H9 (cell line): ENCODE measurements around the gene TGFBI. TPM values are rescaled to one million over a fixed set of nuclear protein-coding genes. Genes with fewer than 3 reads are reported as not detected.

Experiments used
- DNase-seq: peaks from one replicate; pipeline ENCODE4 v3.0.0-alpha.2; 2017
- H2AFZ ChIP-seq: one replicate; pipeline ENCODE4 v1.6.1; 2013; ENCODE audit warnings: mild to moderate bottlenecking, low read length, control low read depth, moderate library complexity
- H2AK5ac ChIP-seq: 2 replicates; pipeline ENCODE4 v1.6.1; 2013; ENCODE audit warnings: low read length, control low read depth, mixed read lengths; ENCODE audit not compliant: insufficient read length
- H2BK120ac ChIP-seq: one replicate; pipeline ENCODE4 v1.6.1; 2013; ENCODE audit warnings: low read depth, mild to moderate bottlenecking, low read length, control low read depth, inconsistent platforms; ENCODE audit not compliant: poor library complexity, severe bottlenecking
- H2BK12ac ChIP-seq: 2 replicates; pipeline ENCODE4 v1.6.1; 2013; ENCODE audit warnings: low read length, control low read depth, mixed read lengths, low read depth; ENCODE audit not compliant: insufficient read length
- H2BK15ac ChIP-seq: 2 replicates; pipeline ENCODE4 v1.6.1; 2013; ENCODE audit warnings: low read depth, low read length, control low read depth
- H2BK20ac ChIP-seq: one replicate; pipeline ENCODE4 v1.6.1; 2013; ENCODE audit warnings: low read depth, mild to moderate bottlenecking, low read length, control low read depth, inconsistent platforms; ENCODE audit not compliant: poor library complexity, severe bottlenecking
- H2BK5ac ChIP-seq: 2 replicates; pipeline ENCODE4 v1.6.1; 2013; ENCODE audit warnings: low read length, control low read depth, mixed read lengths; ENCODE audit not compliant: insufficient read length
- H3K14ac ChIP-seq: 2 replicates; pipeline ENCODE4 v1.6.1; 2013; ENCODE audit warnings: low read length, control low read depth; ENCODE audit not compliant: insufficient read depth
- H3K18ac ChIP-seq: 2 replicates; pipeline ENCODE4 v1.6.1; 2013; ENCODE audit warnings: low read depth, mild to moderate bottlenecking, mixed read lengths, low read length, control low read depth; ENCODE audit not compliant: insufficient read length
- H3K23ac ChIP-seq: 2 replicates; pipeline ENCODE4 v1.6.1; 2013; ENCODE audit warnings: low read length, control low read depth, mixed read lengths, low read depth; ENCODE audit not compliant: insufficient read length
- H3K23me2 ChIP-seq: 2 replicates; pipeline ENCODE4 v1.6.1; 2013; ENCODE audit warnings: low read depth, mild to moderate bottlenecking, mixed read lengths, low read length, control low read depth; ENCODE audit not compliant: insufficient read length, poor library complexity, severe bottlenecking
- H3K27ac ChIP-seq: 2 replicates; pipeline ENCODE4 v1.5.1; 2013; ENCODE audit warnings: low read length, control low read depth, mixed read lengths, low read depth; ENCODE audit not compliant: insufficient read length
- H3K27me3 ChIP-seq: 2 replicates; pipeline ENCODE4 v1.6.1; 2013; ENCODE audit warnings: low read length, control low read depth, inconsistent platforms; ENCODE audit not compliant: insufficient read depth
- H3K4ac ChIP-seq: 2 replicates; pipeline ENCODE4 v1.6.1; 2013; ENCODE audit warnings: low read depth, mild to moderate bottlenecking, control low read depth, inconsistent platforms, low read length, moderate library complexity
- H3K4me1 ChIP-seq: 2 replicates; pipeline ENCODE4 v1.6.1; 2013; ENCODE audit warnings: low read length, control low read depth, inconsistent platforms; ENCODE audit not compliant: insufficient read depth
- H3K4me2 ChIP-seq: 2 replicates; pipeline ENCODE4 v1.6.1; 2013; ENCODE audit warnings: low read length, control low read depth, mixed read lengths; ENCODE audit not compliant: insufficient read length, insufficient read depth
- H3K56ac ChIP-seq: 2 replicates; pipeline ENCODE4 v1.6.1; 2013; ENCODE audit warnings: low read depth, mild to moderate bottlenecking, mixed read lengths, low read length, control low read depth; ENCODE audit not compliant: insufficient read length
- H3K79me1 ChIP-seq: 2 replicates; pipeline ENCODE4 v1.6.1; 2013; ENCODE audit warnings: low read depth, mild to moderate bottlenecking, moderate library complexity, low read length, control low read depth, inconsistent platforms; ENCODE audit not compliant: insufficient read depth, poor library complexity, severe bottlenecking
- H3K79me2 ChIP-seq: 2 replicates; pipeline ENCODE4 v1.6.1; 2013; ENCODE audit warnings: low read length, control low read depth, inconsistent platforms; ENCODE audit not compliant: insufficient read depth
- H3K9ac ChIP-seq: 2 replicates; pipeline ENCODE4 v1.6.1; 2013; ENCODE audit warnings: low read length, control low read depth, mixed read lengths; ENCODE audit not compliant: insufficient read length; ENCODE audit errors: extremely low read depth
- H3K9me3 ChIP-seq: one replicate; pipeline ENCODE4 v1.6.1; 2013; ENCODE audit warnings: low read depth, low read length, inconsistent platforms; ENCODE audit not compliant: control insufficient read depth
- H3T11ph ChIP-seq: one replicate; pipeline ENCODE4 v1.6.1; 2013; ENCODE audit warnings: mild to moderate bottlenecking, low read length, control low read depth, inconsistent platforms
- H4K20me1 ChIP-seq: one replicate; pipeline ENCODE4 v1.6.1; 2013; ENCODE audit not compliant: control insufficient read depth, insufficient read length, insufficient read depth
- H4K5ac ChIP-seq: 2 replicates; pipeline ENCODE4 v1.6.1; 2013; ENCODE audit warnings: low read depth, mild to moderate bottlenecking, mixed read lengths, low read length, control low read depth; ENCODE audit not compliant: insufficient read length
- H4K8ac ChIP-seq: replicated peaks from 2 replicates; pipeline ENCODE4 v1.6.1; 2013; ENCODE audit warnings: low read length, control low read depth, mixed read lengths, low read depth; ENCODE audit not compliant: insufficient read length
- H4K91ac ChIP-seq: 2 replicates; pipeline ENCODE4 v1.6.1; 2013; ENCODE audit warnings: low read depth, mild to moderate bottlenecking, moderate library complexity, mixed read lengths, low read length, control low read depth; ENCODE audit not compliant: insufficient read length
- H3K27ac Mint-ChIP-seq, 3 experiments: 2 replicates in 2 of 3; 3 replicates in 1 of 3; pipeline ENCODE4 v1.8.0; 2020 to 2021; ENCODE audit warnings: mixed read lengths in 3 of 3, mild to moderate bottlenecking in 1 of 3, moderate library complexity in 1 of 3
- H3K27me3 Mint-ChIP-seq: 2 replicates; pipeline ENCODE4 v1.8.0; 2021; ENCODE audit warnings: low read depth, mild to moderate bottlenecking, moderate library complexity, mixed read lengths
- H3K36me3 Mint-ChIP-seq, 3 experiments: 2 replicates in 2 of 3; 3 replicates in 1 of 3; pipeline ENCODE4 v1.8.0; 2020 to 2021; ENCODE audit warnings: low read depth in 3 of 3, mixed read lengths in 3 of 3; ENCODE audit not compliant: insufficient read depth in 1 of 3
- H3K4me1 Mint-ChIP-seq, 2 experiments: 2 replicates each; pipeline ENCODE4 v1.8.0; 2020; ENCODE audit warnings: mixed read lengths in 2 of 2
- H3K4me3 Mint-ChIP-seq, 2 experiments: 2 replicates in 1 of 2; 3 replicates in 1 of 2; pipeline ENCODE4 v1.8.0; 2020 to 2021; ENCODE audit warnings: mild to moderate bottlenecking in 2 of 2, mixed read lengths in 2 of 2, moderate library complexity in 1 of 2
- H3K9me3 Mint-ChIP-seq, 2 experiments: 2 replicates in 1 of 2; 3 replicates in 1 of 2; pipeline ENCODE4 v1.8.0; 2020; ENCODE audit warnings: mild to moderate bottlenecking in 2 of 2, mixed read lengths in 2 of 2, moderate library complexity in 1 of 2
- CTCF ChIP-seq: fragments of 200-600 bp; sonication (generic); conservative IDR thresholded peaks from 3 replicates; pipeline ENCODE4 v1.8.0; 2021; ENCODE audit warnings: antibody characterized with exemption, mild to moderate bottlenecking
- WGBS: extraction: QIAGEN DNeasy Blood & Tissue Kit; methylation state at CpG from one replicate; pipeline ENCODE4 v1.1.7; 2013; ENCODE audit warnings: missing lambda C conversion rate, low lambda C conversion rate, mixed read lengths; ENCODE audit not compliant: insufficient read length; ENCODE audit errors: extremely low coverage; 5-methylcytosine and 5-hydroxymethylcytosine counted together
- total RNA-seq: library from RNA; stranded (reverse); gene quantifications from 2 replicates; pipeline ENCODE4 v1.2.1, GENCODE V29; 2021

The TGFBI gene
- total RNA-seq, 1 experiment from 2014 or later = 4.7 TPM

DNA sequence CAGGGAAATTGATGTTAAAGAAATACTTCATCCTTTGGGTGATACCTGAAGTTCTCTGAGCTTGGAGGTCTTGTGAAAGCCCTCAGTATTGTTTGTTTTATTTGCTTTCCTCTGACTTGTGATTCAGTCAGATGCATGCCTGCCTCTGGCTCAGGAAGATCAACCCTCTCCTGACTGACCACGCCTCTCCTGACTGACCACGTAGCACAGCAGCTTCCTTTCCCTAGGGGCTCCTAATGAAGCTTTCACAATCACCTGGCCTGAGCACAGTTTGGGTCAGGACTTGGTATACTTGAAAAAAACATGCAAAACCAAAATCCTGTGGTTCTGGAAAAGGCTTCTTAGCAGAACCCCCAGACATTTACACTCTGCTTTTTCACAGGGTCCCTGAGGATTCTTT lies 3.8 kb downstream of the TGFBI start:
- Histone ChIP-seq H4K20me1 (no peaks in the 10 kb centered on the region), H3K27ac (no peak overlapping the region), H3K4me1 (no peaks in the 10 kb centered on the region), H3K79me2 (no peaks in the 10 kb centered on the region), H3K56ac (no peak overlapping the region), H3K23me2 (peaks cover 3% of the 10 kb centered on the region), H4K91ac (no peak overlapping the region), H2BK120ac (no peak overlapping the region), H2BK15ac (no peak overlapping the region), H2BK20ac (no peak overlapping the region), H2BK12ac (no peak overlapping the region), H2AFZ (no peak overlapping the region), H3K79me1 (no peaks in the 10 kb centered on the region), H2AK5ac (no peak overlapping the region), H3K14ac (no peak overlapping the region), H3K9ac (no peak overlapping the region), H3K4ac (no peak overlapping the region), H4K5ac (no peak overlapping the region), H3K27me3 (peaks cover 14% of the 10 kb centered on the region; the same call in 1 of the 2 replicates), H3K9me3 (no peaks in the 10 kb centered on the region), H3K18ac (no peak overlapping the region), H3K23ac (no peak overlapping the region), H4K8ac (no peak overlapping the region), H3K4me2 (no peak overlapping the region), H3T11ph (no peak overlapping the region), H2BK5ac (no peak overlapping the region)
- Mint-ChIP-seq H3K27me3 (peaks cover 49% of the 10 kb centered on the region), H3K9me3 (no peaks in the 10 kb centered on the region; a peak in 1 of 5 replicates), H3K36me3 (no peaks in the 10 kb centered on the region), H3K4me3 (no peak overlapping the region), H3K27ac (no peak overlapping the region), H3K4me1 (peaks cover 6 to 32% of the 10 kb centered on the region in 2 experiments)
- DNase-seq = no peak
- no peak for TF ChIP-seq CTCF
- WGBS = no CpG with 5 or more reads among the region's 2 CpGs
